Islet of Langerhans (tissue), 1 donor: ENCODE results near the gene RAP1GAP.
"Not testable (repeated sequence)": the region's sequence is repeated elsewhere in the genome, so short reads cannot be mapped to it uniquely, and the experiment has no call there.

Source experiments
- FAIRE-seq: peaks from one replicate; lab custom pipeline; 2011; peaks lifted over from hg19 to GRCh38; lab: Jason Lieb, UNC

The RAP1GAP gene

GRCh38 chr1:21568809-21569385 is 100.3 kb downstream of the RAP1GAP start:
- FAIRE-seq = no peak

DNA sequence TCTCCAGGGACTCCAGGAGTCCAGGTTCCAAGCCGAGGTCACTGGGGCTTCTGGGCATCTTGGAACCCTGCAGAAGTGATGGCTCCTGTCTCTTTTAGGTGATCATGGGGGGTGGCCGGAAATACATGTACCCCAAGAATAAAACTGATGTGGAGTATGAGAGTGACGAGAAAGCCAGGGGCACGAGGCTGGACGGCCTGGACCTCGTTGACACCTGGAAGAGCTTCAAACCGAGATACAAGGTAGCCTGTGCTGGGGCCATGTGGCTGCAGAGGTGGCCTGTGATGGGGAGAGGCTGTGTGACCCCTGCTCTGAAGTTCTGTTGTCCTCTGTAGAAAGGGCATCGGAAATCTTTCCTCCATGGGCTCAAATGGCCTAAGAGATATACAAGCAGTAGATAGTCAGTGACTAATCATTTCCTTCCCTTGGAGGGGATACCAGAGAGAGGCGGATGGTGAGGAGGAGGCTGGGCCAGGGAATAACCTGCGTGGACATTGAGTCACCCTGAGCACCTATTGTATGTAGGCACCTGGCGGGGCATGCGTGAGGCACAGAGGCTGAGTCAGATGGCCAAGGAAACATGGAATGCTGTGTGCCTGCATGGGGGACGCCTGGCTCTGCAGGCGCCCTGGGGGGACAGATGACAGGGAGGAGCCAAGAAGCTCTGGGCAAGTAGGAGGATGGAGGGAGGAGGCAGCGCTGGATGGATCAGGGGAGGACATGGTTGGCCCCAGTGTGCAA is 101.0 kb downstream of the RAP1GAP start:
- FAIRE-seq = no peak

- no peak for FAIRE-seq
Observed at GRCh38 chr1:21567241-21568005, 101.7 kb downstream of the RAP1GAP start.

DNA sequence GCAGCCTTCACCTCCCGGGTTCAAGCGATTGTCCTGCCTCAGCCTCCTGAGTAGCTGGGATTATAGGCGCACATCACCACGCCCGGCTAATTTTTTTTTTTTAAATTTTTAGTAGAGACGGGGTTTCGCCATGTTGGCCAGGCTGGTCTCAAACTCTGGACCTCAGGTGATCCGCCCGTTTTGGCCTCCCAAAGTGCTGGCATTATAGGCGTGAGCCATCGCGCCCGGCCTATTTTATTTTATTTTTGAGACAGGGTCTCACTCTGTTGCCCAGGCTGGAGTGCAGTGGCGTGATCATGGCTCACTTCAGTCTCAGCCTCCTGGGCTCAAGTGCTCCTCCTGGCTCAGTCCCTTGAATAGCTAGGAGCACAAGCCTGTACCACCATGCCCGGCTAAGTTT is 102.8 kb downstream of the RAP1GAP start:
- not testable (repeated sequence) for FAIRE-seq

GRCh38 chr1:21565285-21565684 is 103.9 kb downstream of the RAP1GAP start:
- no peak for FAIRE-seq

DNA sequence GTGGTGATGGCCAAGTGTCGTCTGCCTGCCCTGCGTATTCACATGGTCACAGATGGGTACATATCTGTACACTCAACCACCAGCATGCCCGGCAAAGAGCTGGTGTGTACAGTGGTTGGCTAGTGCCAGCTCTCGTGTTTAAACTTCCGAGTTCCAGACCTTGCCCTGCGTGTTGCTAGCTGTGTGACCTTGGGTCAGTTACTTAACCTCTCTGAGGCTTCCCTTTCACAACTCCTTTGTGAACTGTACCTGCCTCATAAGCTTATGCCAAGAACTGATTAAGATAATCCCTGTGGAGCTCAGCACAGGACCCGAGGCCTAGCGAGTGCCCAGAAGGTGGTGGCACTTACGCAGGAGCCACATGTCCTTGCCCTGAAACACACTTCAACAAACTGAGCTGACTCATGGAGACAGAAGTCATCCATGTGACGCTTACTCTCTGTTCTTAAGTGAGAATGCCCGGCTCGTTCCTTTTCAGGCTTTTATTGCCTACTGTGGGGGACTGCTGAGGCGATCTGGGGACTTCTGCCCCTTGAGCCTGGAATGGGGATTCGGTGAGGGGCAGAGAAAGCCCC is 104.5 kb downstream of the RAP1GAP start:
- no peak for FAIRE-seq

- FAIRE-seq = no peak
Observed at GRCh38 chr1:21563971-21564370, 105.2 kb downstream of the RAP1GAP start.

DNA sequence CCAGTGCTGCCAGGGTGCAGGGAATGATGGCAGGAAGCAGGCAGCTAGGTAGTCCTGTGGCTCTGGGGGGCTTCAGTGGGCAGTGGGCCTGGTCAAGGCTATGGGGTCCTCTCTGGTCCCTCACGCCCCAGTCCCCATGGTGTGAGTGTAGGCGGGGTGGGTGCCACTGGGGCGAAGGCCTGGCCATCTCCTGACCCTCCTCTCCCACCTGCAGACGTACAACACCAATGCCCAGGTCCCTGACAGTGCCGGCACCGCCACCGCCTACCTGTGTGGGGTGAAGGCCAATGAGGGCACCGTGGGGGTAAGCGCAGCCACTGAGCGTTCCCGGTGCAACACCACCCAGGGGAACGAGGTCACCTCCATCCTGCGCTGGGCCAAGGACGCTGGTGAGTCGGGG is 106.3 kb downstream of the RAP1GAP start:
- FAIRE-seq = no peak

- no peak for FAIRE-seq
Observed at GRCh38 chr1:21560916-21561638, 108.1 kb downstream of the RAP1GAP start.

- no peak for FAIRE-seq
Observed at GRCh38 chr1:21559788-21560567, 109.2 kb downstream of the RAP1GAP start.

DNA sequence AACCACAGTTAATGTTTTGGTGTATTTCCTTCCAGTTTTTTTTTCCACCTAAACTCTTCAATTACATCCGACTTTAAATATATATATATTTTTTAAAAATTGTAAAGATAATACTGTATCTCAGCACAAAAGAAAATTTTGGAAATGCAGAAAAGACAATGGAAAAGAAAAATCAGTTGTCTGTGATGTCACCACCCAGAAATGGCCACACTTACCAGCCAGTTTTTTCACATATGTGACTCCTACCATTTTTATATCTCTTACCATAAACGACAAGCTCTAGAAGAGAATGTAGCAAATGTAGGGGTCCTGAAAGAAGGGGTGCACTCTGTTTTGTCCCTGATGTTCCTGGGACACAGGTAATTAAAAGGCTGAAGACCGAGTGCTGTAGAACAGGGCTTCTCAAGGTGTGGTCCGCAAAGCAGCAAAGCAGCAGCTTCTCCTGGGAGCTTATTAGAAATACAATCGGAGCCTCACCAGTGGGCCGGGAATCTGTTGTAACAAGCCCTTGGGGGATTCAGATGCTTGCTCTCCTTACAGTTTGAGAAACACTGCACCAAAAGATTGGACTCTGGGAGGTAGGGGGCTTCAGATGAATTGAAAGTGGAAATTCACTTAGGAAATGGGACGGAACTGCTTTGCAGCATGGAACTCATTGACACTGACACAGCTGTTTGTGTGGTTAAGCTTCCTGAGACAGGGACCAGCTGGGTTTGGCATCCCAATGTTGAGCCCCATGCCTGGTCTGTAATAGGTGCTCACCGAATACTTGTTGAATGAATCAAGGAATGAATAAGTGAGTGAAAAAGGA is 115.8 kb downstream of the RAP1GAP start:
- FAIRE-seq = no peak

DNA sequence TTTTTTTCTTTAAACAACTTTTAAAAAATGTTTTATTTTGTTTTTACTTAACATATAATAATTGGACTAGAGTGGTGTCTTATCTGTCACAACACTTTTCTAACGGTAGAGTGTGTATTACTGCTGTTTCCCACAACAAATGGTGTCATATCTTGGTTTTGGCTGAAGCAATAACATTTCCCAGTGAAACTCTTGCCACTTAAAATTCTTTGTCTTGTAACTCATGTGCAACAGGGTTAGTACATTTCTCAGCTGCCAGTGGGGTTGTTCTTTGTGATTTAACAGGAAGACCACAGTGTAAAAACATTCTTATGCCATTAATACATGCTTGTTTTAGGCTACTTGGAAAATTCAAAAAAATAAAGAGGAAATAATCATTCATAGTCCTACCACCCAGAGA is 116.4 kb downstream of the RAP1GAP start:
- FAIRE-seq = no peak

GRCh38 chr1:21550866-21551475 is 118.2 kb downstream of the RAP1GAP start:
- no peak for FAIRE-seq

- no peak for FAIRE-seq
Observed at GRCh38 chr1:21550097-21550496, 119.1 kb downstream of the RAP1GAP start.

GRCh38 chr1:21547876-21548275 is 121.3 kb downstream of the RAP1GAP start:
- no peak for FAIRE-seq
